T1000 (cell line): ENCODE results near the gene TP63.
"Not testable (repeated sequence)": the region's sequence is repeated elsewhere in the genome, so short reads cannot be mapped to it uniquely, and the experiment has no call there.

ENCODE experiments used
- DNase-seq: peaks from one replicate; lab custom pipeline; 2025; ENCODE audit warnings: mixed read lengths; lab: John Stamatoyannopoulos, UW

The TP63 gene

DNA sequence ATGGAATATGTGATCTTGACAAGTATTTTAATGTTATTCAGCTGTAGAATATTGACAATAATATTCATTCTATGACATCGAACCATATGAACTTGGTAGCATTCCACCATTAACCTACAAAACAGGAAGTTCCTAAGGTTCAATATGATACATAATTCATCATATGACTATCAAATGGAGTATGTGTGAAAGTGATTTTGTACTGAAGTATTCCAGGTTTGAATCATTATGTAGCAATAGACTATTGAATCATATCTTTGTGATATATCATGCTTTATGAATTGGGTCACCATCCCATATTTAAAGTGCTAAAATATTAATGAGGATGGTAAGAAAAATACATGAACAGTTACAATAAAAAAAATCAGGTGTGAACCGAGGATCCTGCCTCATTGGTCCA, 95.1 kb downstream of the TP63 start:
- no peak for DNase-seq

DNA sequence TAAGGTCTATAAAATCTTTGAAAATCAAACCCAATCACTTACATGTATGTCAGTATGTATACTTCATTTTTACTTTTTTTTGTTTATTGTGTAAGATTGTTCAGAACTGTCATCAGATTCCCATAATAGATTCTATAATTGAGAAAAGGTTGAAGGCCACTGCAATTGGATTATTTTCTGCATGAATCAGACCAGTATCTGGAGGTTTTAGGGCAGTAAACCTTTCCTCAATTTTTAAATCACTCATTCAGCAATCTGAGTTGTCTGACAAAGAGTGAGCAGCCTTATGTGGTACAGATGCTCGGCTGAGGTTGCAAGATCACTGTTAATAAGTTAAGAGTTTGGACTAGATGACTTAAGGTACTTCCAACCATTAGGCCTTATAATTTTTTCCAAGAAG, 96.0 kb downstream of the TP63 start:
- no peak for DNase-seq

DNA sequence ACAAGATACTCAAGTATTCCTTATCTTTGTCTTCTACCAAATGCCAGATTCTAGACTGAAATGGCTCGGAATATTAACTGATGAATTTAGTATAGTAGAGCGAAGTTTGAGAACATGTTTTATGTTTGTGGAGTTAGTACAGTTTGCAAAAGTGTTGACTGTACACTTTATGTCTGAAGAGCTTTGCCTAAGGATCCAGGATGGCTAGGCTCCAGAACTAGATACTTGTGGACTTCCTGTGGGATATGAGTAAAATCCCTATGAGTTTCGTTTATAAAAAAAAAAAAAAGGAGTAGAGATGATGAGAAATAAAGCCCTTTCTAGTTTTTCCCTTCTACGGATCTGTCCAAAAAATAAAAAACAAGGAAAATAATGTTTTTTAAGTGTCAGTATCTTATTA, 96.7 kb downstream of the TP63 start:
- no peak for DNase-seq

DNA sequence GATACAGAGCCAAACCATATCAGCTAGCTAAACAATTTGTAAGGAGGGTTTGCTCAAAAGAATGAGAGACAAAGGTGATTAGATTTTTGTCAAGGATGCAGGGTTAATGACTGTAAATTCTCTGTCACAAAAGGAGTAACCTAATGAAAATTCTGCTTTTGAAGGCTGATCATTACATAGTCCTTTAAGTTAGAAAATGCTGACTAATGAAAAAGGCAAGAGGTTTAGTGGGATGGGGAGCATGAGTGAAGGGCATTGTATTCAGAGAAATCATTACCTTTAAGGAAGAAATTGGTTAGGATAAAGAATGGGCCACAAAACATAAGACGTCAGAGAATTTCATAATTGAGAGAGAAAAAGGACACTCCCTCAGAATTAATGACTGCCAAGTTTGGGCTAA, 97.7 kb downstream of the TP63 start:
- DNase-seq: no peak

DNA sequence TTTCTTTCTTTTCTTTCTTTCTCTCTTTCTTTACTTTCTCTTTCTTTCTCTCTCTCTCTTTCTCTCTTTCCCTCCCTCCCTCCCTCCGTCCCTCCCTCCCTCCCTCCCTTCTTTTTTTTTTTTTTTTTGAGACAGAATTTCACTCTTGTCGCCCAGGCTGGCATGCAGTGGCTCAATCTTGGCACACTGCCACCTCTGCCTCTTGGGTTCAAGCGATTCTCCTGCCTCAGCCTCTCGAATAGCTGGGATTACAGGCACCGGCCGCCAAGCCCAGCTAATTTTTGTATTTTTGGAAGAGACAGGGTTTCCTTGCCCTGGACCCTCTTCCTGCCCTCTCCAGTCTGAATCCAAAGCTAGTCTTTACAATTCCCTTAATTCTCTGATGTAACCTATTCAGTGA, 102.9 kb downstream of the TP63 start:
- DNase-seq: no peak

DNA sequence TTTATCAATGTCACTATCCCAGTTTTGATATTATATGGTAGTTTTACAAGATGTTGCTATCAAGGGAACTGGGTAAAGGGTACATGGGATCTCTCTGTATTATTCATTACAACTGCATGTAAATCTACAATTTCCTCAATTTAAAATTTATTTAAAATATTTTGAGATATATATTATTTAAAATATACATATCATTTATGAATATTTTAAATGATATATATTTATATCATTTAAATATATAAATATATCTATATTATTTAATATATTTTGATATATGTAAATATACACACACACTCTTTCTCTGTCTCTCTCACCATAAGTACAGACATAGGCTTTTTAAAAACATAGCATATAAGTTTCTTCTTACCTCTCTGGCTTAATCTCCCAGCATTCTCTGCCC, 104.7 kb downstream of the TP63 start:
- no peak for DNase-seq

DNA sequence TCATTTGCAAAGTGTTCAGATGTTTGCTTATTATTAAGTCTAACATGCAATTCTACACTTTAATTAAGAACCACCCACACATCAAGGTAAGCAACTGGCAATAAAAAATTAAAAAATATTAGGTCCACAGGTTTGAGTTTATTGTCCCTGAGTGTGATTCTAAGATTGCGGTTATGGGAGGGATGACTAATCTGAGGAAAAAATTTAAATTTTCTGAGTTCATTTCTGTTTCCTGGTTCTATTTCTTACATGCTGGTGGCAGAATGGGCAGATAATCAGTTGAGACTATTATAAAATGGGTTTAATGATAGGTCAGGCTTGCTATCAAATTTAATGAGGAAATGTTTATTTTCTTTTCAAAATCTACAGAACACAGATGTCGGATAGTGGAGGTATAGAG, 105.9 kb downstream of the TP63 start:
- DNase-seq: no peak

DNA sequence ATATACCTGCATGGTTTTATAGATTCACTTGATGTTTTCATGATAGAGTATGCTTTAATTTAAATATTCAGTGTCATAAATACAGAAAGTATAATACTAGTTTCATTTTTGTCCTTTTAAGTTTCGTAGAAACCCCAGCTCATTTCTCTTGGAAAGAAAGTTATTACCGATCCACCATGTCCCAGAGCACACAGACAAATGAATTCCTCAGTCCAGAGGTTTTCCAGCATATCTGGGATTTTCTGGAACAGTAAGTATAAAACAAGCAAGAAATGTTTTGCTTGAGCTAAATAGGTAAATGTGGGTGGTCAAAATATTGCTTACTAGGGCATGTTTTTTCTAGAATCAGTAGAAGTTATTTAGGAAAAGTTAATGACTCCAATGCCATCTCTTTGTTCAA, 106.4 kb downstream of the TP63 start:
- no peak for DNase-seq

DNA sequence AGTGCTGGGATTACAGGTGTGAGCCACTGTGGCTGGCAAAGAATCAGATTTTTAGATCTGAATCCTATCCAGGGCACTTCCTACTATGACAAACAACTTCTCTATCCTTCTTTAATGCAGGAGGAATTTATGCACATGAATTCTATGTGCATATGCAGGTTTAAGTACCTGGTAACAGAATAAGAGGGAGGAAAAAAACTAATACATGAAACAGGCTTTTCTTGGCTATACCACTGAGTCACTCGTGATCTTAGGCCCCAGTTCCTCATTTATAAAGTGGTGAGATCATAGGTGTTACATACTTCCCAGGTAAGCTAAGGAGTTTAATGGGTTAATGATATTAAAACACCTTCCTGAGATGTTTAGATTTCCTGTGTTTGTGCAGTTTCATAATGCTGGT, 108.2 kb downstream of the TP63 start:
- no peak for DNase-seq

DNA sequence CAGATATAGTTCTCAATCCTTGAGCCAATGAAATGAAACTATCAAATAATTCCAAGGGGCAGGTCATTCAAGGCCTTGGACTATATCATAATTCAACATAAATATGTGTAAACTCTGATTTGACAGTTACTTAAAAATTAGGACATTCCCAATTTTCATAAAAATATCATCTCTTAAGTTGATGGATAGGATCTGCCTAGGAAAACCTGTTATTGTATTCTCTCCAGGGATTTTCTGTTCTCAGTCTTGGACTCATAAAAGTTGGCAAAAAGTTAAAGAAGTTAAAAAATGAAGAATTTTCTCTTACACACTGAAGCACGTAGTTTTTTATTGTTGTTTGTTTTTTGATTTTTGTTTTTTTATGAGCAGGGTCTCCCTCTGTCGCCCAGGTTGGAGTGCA, 109.0 kb downstream of the TP63 start:
- no peak for DNase-seq

DNA sequence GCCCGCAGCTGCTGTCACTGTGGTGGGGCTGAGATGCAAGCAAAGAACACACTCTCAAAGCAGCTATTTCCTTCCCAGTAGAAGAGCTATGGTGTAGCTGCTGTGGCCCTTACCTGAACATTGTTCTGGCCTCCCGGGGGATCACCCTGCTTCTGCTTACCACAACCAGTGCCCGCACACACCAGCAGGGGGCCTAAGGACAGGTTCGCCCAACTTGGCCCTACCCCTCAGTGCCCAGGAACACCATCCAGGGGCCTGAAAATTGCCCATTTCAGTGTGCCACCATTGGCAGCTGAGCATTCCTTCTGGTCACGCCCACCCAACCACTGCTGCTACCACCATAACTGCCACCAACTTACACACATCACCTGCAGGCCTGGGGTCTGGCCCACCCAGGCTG, 113.0 kb downstream of the TP63 start:
- DNase-seq: no peak

DNA sequence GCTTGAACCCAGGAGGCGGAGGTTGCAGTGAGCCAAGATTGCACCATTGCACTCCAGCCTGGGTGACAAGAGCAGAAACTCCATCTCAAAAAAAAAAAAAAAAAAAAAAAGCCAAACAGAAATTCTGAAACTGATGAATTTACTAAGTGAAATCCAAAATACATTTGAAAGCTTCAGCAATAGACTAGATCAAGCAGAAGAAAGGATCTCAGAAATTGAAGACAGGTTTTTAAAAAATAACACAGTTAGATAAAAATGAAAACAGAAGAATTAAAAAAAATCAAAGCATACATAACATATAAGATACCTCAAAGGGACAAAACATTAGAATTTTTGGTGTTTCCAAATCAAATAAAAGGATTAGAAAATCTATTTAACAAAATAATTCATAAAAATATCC, 114.4 kb downstream of the TP63 start:
- no peak for DNase-seq

DNA sequence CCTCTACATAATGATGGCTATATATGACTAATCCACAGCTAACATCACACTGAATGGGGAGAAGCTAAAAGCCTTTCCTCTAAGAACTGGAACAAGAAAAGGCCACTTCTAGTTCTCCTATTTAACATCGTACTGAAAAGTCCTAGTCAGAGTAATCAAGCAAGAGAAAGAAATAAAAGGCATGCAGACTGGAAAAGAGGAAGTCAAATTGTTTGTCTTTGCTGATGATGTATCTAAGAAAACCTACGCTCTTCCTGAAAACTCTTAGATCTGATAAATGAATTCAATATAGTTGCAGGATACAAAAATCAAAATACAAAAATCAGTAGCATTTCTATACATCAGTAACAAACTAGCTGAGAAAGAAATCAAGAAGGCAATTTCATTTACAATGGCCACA, 116.9 kb downstream of the TP63 start:
- DNase-seq: no peak

DNA sequence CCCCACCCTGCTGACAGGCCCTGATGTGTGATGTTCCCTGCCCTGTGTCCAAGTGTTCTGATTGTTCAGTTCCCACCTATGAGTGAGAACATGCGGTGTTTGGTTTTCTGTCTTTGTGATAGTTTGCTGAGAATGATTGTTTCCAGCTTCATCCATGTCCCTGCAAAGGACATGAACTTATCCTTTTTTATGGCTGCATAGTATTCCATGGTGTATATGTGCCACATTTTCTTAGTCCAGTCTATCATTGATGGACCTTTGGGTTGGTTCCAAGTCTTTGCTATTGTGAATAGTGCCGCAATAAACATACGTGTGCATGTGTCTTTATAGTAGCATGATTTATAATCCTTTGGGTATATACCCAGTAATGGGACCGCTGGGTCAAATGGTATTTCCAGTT, 119.8 kb downstream of the TP63 start:
- DNase-seq: not testable (repeated sequence)

DNA sequence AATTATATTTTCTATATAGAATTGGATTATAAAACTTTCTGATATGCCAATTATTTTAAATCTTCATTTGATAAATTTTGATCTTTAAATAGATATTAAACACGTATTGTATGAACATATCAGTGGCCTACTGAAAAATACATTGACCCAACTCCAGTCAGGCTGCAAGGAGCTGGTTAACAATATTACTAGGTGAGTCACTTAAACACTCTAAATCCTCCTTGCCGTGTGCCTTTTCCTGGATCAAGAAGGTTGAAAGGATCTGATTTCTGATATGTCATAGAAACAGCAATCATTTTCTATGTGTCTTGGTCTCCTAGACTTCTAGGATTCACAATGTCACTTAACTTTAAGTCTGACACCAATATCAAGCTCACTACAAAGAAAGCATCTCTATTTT, 123.2 kb downstream of the TP63 start:
- DNase-seq: no peak

DNA sequence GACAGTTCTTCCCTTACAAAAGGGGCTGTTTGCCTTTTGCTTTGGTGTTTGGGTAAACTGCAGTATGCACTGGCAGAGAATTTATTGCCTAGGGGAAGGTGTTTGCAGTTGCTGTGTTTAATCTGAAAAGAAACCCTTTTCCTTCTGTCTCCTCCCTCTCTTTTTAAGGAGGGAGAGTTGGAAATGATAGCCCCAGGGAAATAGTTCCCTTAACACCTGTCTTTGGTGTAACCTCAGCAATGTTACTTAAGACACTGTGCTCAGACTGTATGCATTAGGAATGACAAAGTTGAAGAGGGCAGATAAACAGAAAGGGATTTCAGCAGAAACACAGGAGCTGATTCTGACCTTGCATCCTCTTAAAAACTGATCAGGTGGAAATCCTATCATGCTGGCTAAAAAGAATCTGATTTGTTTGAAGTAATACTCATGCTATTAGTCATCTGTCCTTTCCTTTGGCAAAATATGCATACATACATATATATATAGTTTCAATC, 125.4 kb downstream of the TP63 start:
- DNase-seq: no peak

DNA sequence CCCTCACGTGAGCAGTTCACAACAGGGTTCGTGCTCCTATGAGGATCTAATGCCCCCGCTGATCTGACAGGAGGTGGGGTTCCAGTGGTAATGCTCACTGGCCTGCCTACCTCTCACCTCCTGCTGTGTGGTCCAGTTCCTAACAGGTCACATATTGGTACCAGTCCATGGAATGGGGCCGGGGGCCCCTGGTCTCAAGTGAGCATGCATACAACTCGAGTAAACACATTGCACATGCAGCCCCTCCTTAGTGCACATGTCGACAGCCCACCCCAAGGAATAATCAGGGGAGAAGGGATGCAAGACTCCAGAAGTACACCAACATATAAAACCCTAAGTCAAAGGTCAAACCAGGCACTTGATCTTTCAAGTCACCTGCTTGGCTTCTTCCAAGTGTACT, 127.0 kb downstream of the TP63 start:
- DNase-seq: no peak

DNA sequence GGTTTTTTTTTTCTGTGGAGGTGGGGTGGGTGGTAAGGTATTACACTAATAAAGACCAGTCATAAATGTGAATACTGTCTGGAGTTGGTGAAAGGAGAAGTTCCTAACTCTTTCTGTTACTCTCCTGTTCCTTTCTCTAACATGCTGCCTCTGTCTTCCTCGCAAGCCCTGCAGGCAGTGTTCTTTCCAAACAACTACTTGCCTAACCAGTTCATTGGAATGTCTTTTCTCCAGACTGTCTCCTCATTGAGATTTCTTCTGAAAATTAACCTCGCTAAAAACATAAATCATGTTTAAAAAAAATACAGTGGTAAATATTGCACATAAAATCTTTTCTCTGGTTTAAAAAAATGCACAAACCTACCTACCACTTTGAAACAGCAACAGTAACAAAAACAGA, 135.2 kb downstream of the TP63 start:
- no peak for DNase-seq

DNA sequence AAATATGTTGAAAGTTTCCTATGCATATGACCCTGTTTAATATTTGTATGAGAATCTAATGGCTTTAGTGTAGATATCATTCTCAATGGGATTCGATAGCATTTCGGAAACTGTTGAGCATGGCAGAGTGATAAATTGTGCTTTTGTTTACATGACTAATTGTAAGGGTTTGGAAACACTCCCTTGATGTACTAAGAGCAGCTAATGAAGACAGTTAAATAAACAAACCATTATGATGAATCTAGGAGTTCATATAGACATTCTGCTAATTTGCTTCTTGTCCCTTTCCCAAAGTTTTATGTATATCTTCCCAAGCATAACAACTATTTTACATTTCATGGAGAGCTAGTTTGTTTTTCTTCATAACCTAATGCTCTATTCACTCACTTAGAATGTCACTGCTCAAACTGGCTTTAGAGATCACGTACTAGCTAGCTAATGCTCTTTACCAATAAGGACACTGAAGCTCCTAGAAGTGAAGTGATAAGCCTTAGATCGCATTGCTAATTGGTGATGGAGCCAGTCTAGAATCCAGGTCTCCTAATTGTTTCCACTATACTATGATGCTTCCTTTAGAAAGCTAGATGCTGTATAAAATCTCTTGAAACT, 140.8 kb downstream of the TP63 start:
- no peak for DNase-seq

DNA sequence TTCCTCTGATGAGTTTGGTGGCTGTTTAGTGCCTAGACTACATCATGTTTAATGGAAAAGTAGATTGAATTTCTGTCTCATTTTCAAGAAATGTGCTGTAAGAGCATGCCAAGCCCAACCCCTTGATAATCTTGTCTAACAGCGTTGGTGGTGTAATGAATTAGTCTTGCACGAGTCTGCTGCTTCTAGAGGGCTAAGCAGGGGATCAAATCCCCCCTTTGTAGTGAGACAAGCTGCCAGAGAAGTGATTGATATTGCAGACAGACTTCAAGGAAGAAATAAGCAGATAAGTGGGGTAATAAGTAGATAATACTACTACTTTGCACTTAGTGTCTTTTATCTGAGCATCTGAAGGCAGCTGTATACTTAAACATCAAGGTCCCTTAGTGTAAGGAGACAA, 141.4 kb downstream of the TP63 start:
- DNase-seq: no peak

DNA sequence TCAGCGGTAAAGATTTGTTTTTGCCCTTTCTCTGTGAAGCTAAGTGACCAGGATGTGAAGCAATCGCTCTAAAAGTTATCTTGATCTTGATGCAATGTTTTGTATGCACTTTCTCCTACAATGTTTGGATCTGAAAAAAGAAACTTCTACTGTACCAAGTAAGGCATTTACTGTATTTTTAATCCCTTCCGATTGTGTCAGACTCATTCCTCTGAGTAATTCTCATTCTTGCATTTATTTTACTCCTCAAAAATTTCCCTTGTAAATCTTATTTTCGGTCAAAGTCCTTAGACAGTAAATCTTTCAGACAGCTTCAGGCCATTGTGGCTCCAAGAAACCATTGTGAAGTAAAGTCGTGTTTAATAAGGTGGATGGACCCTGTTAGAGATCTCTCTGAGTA, 141.9 kb downstream of the TP63 start:
- DNase-seq: no peak

DNA sequence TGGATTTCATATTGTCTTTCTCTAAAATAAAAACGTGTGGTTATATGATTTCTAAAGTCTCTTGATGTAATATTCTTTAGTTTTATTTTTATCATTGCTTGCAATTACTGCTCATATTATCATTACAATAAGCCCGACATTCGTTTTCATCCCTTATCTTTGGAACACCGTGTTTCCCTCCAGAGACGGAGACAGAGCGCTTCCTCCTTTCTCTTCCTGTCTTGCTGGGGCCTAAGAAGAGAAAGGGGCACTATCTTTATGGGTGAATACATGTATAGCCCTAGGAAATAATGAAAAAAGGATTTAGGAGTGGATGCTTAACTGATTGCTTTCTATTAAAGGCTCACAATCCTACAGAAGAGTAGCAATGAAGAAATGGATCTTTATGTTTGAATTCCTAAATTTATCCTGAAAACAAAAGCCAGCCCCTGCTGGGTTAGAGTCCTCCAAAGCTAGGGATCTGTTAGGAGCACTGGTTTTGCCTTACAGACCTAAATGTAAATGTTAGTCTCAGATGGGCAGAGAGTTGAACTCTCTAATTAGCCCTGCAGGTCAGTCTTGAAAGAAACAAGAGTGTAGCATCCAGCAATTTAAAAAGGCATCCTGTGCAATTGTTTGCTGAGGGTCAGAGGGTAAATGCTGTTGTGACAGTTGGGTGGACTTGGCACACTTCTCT, 145.1 kb downstream of the TP63 start:
- no peak for DNase-seq

DNA sequence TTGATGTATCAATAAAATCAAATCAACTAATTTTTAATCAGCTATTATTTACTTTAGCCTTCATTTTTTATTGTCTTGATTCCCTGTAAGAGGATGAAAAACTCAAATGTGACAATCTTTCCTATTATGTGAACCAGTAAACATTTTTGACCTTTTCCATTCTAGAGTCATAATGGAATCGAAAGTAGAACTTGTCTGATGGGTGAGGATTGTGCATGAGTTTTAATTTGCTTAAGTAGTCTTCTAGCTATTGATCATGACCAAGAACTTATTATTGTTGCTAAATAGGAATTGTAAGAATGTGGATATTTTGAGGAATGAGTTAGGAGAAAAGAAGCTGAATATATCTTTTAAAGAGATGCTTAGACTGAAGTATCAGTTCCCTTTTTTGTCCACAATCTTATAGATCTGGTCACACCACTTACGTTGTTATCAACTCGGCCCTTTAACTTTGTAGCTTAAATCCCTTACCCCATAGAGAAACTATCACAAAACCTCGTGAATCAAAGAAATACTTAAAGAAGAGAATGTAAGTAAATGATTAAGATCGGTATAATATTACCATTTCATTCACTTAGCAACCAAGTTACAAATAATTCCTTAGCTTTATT, 147.3 kb downstream of the TP63 start:
- DNase-seq: no peak

DNA sequence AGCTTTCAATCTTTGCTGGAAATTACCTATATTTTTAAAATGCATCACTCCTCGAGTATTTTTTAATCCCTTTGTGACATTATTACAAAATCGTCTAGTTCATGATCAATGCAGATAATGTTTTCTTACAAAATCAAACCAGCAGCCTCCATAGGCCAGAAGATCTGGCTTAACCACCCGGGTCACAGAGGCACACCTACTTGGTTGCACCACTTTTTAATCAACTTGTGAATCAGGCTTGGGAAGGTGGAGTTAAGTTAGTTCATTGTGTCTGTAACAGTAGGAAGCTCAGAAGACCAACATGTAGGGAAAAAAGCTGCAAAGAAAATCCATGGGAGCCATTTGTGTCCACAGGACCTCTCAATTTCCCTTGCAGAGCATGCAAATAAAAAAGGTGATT, 148.0 kb downstream of the TP63 start:
- no peak for DNase-seq
